Measurements from ENCODE around the gene SPRR4. TPM values are rescaled to one million over a fixed set of nuclear protein-coding genes. Genes with fewer than 3 reads are reported as not detected.
"Not testable (repeated sequence)": the region's sequence is repeated elsewhere in the genome, so short reads cannot be mapped to it uniquely, and the experiment has no call there.

SPRR4 gene
- total RNA-seq, 5 donors from 2014 or later (not counting 1 experiment from before 2014, with no cell fraction given): not detected

GRCh38 chr1:153011235-153011758 lies 40.8 kb downstream of the SPRR4 start:
- H3K9me3 ChIP-seq; ATAC-seq (replicated peaks in 1 of 4); H3K36me3 Mint-ChIP-seq; H3K4me1 Mint-ChIP-seq; POLR2A ChIA-PET; H3K4me1 ChIP-seq (ENCODE audit: control insufficient read depth in 1 of 2, extremely low read depth in 1 of 2, insufficient read depth in 2 of 2, low read length in 2 of 2); DNase-seq; H3K4me3 ChIP-seq (ENCODE audit: control insufficient read depth in 1 of 2, extremely low read depth in 1 of 2, low read length in 1 of 2); H3K9me3 Mint-ChIP-seq; CTCF ChIA-PET; H3K27ac Mint-ChIP-seq; H3K36me3 ChIP-seq (ENCODE audit: control insufficient read depth in 2 of 2, extremely low read depth in 1 of 2, insufficient read depth in 1 of 2, low read length in 1 of 2); H3K27ac ChIP-seq (ENCODE audit: low read length); H3K4me3 Mint-ChIP-seq; H3K27me3 ChIP-seq (replicated peaks in 1 of 2; ENCODE audit: control insufficient read depth in 2 of 2, extremely low read depth in 1 of 2, insufficient read depth in 2 of 2, low read length in 1 of 2): not testable (repeated sequence)
- WGBS (ENCODE audit: insufficient coverage): 76% methylated on average over 5 of the region's 8 CpGs
- H3K27me3 Mint-ChIP-seq: peaks cover 5 to 13% of the 10 kb centered on the region in 2 donors

- H3K4me3 Mint-ChIP-seq; H3K4me1 Mint-ChIP-seq; POLR2A ChIA-PET; H3K36me3 ChIP-seq (ENCODE audit: control insufficient read depth in 2 of 2, extremely low read depth in 1 of 2, insufficient read depth in 1 of 2, low read length in 1 of 2); H3K9me3 ChIP-seq; H3K27ac ChIP-seq (ENCODE audit: low read length); H3K4me1 ChIP-seq (ENCODE audit: control insufficient read depth in 1 of 2, extremely low read depth in 1 of 2, insufficient read depth in 2 of 2, low read length in 2 of 2); H3K27ac Mint-ChIP-seq; H3K4me3 ChIP-seq (ENCODE audit: control insufficient read depth in 1 of 2, extremely low read depth in 1 of 2, low read length in 1 of 2); ATAC-seq (replicated peaks in 1 of 4); CTCF ChIA-PET; H3K36me3 Mint-ChIP-seq; DNase-seq; H3K9me3 Mint-ChIP-seq: not testable (repeated sequence)
- no CpG with 5 or more reads among the region's 2 CpGs for WGBS (ENCODE audit: insufficient coverage)
- H3K27me3 ChIP-seq (replicated peaks in 1 of 2; ENCODE audit: control insufficient read depth in 2 of 2, extremely low read depth in 1 of 2, insufficient read depth in 2 of 2, low read length in 1 of 2): peaks cover 2 to 12% of the 10 kb centered on the region in 2 experiments
- peaks cover 35 to 41% of the 10 kb centered on the region in 2 donors for H3K27me3 Mint-ChIP-seq
Observed at GRCh38 chr1:153021829-153022228, 51.4 kb downstream of the SPRR4 start.

Other genes starting within 250 kb of the SPRR4 start
- gene KPRP, start 212.6 kb upstream of the SPRR4 start, total RNA-seq: not detected
- not detected for gene LCE1F, start 195.5 kb upstream of the SPRR4 start, total RNA-seq
- gene LCE1E, start 184.4 kb upstream of the SPRR4 start, total RNA-seq: not detected
- gene LCE1D, start 173.9 kb upstream of the SPRR4 start, total RNA-seq: not detected
- gene LCE1C, start 164.0 kb upstream of the SPRR4 start, total RNA-seq: not detected
- not detected for gene LCE1B, start 158.7 kb upstream of the SPRR4 start, total RNA-seq
- not detected for gene LCE1A, start 143.2 kb upstream of the SPRR4 start, total RNA-seq
- gene LCE6A, start 127.8 kb upstream of the SPRR4 start, total RNA-seq: not detected
- gene LCE7A, start 110.7 kb upstream of the SPRR4 start, total RNA-seq: not detected
- not detected for gene SMCP, start 92.3 kb upstream of the SPRR4 start, total RNA-seq
- gene IVL, start 62.1 kb upstream of the SPRR4 start, total RNA-seq: not detected
- gene SPRR5, start 23.4 kb upstream of the SPRR4 start, total RNA-seq: not detected
- not detected for gene SPRR1A, start 13.4 kb downstream of the SPRR4 start, total RNA-seq
- gene SPRR3, start 31.1 kb downstream of the SPRR4 start, total RNA-seq: not detected
- not detected for gene SPRR1B, start 60.6 kb downstream of the SPRR4 start, total RNA-seq
- not detected for gene SPRR2D, start 70.5 kb downstream of the SPRR4 start, total RNA-seq
- not detected for gene SPRR2A, start 86.9 kb downstream of the SPRR4 start, total RNA-seq
- not detected for gene SPRR2B, start 101.0 kb downstream of the SPRR4 start, total RNA-seq
- gene SPRR2E, start 123.9 kb downstream of the SPRR4 start, total RNA-seq: not detected
- not detected for gene SPRR2F, start 142.9 kb downstream of the SPRR4 start, total RNA-seq
- gene SPRR2G, start 180.2 kb downstream of the SPRR4 start, total RNA-seq: not detected
- not detected for gene LELP1, start 232.8 kb downstream of the SPRR4 start, total RNA-seq
- not detected for gene PRR9, start 246.9 kb downstream of the SPRR4 start, total RNA-seq